HG02763 (cell line): ENCODE measurements around the gene PAQR6.

Source experiments
- ATAC-seq: cut with Tn5 transposase; IDR thresholded peaks from one replicate; pipeline ENCODE4 v1.9.1; 2021; ENCODE audit warnings: mild to moderate bottlenecking, moderate library complexity; ENCODE audit not compliant: unreplicated experiment

Gene PAQR6

GRCh38 chr1:156263288-156263655 is 15.4 kb upstream of the PAQR6 start:
- no peak for ATAC-seq

- no peak for ATAC-seq
These were observed 14.8 kb upstream of the PAQR6 start for GRCh38 chr1:156262461-156263287.

- no peak for ATAC-seq
These were observed 13.0 kb upstream of the PAQR6 start for GRCh38 chr1:156260896-156261295.

GRCh38 chr1:156259805-156260204 is 11.9 kb upstream of the PAQR6 start:
- no peak for ATAC-seq

GRCh38 chr1:156258859-156259258 is 11.0 kb upstream of the PAQR6 start:
- ATAC-seq = no peak

GRCh38 chr1:156257711-156258110 is 9.9 kb upstream of the PAQR6 start:
- ATAC-seq = no peak

- no peak for ATAC-seq
These were observed 5.8 kb upstream of the PAQR6 start for GRCh38 chr1:156253634-156254033.

- no peak for ATAC-seq
These were observed 3.7 kb upstream of the PAQR6 start for GRCh38 chr1:156251527-156251926.

GRCh38 chr1:156249593-156249992 is 1.7 kb upstream of the PAQR6 start:
- ATAC-seq = no peak

GRCh38 chr1:156248323-156248683 is 447 bp upstream of the PAQR6 start:
- no peak for ATAC-seq

- ATAC-seq = no peak
These were observed 936 bp downstream of the PAQR6 start for GRCh38 chr1:156246781-156247459.

GRCh38 chr1:156246241-156246780 is 1.5 kb downstream of the PAQR6 start:
- ATAC-seq = no peak

- no peak for ATAC-seq
These were observed 2.2 kb downstream of the PAQR6 start for GRCh38 chr1:156245451-156246232.

GRCh38 chr1:156244712-156245111 is 3.1 kb downstream of the PAQR6 start:
- ATAC-seq = no peak

GRCh38 chr1:156244126-156244525 is 3.7 kb downstream of the PAQR6 start:
- no peak for ATAC-seq

GRCh38 chr1:156242738-156243137 is 5.1 kb downstream of the PAQR6 start:
- no peak for ATAC-seq

- no peak for ATAC-seq
These were observed 5.9 kb downstream of the PAQR6 start, which contains the start of gene BGLAP for GRCh38 chr1:156241926-156242325. Gene BGLAP, plus strand, starts transcription at chr1:156242184. Its CDS starts 48 bp downstream, at chr1:156242232.

GRCh38 chr1:156241311-156241811 is 6.5 kb downstream of the PAQR6 start:
- no peak for ATAC-seq

GRCh38 chr1:156238248-156238647 is 9.6 kb downstream of the PAQR6 start:
- no peak for ATAC-seq

GRCh38 chr1:156236164-156236563 is 11.7 kb downstream of the PAQR6 start:
- no peak for ATAC-seq
